ENCODE data around the gene CDHR1. TPM values are rescaled to one million over a fixed set of nuclear protein-coding genes. Genes with fewer than 3 reads are reported as not detected.
A peak's percentile ranks its signal among the peaks of the same experiment; 100 is the strongest.

Gene CDHR1
- total and polyA plus RNA-seq, 2 of the 8 experiments (the other 6 are each of a cell fraction or from before 2014, with no cell fraction given), result 3.9 to 10.5 TPM

DNA sequence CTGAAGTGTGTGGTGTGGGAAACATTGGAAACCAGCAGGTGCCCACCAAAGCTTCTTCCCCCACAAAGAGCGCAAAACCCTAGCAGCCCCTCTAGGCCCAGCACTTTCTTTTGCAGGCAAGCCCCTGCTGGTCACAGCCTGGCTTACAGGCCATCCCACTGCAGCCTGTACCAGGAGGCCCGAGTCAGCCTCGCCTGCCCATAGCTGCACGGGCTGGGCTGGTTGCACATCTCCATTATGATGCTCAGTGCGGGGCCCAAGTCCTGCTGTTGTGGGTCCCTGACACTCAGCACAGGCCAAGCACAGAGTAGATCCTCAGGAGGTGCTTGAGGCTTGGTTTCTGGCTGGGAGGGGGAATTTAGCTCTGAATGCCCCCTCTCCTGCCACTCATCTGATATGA, 8.0 kb downstream of the CDHR1 start (continued):
- TF ChIP-seq RAD21 (IDR thresholded peaks at IDR 0.05 in 1 of 2, conservative IDR thresholded peaks at IDR 0.05 in 1 of 2; ENCODE audit: low read depth in 2 of 2, low read length in 2 of 2), result peak in 1 of 2 experiments; percentile 4; a peak in 1 of 4 replicates
- no peak for TF ChIP-seq RBBP5 (IDR thresholded peaks at IDR 0.05; ENCODE audit: borderline replicate concordance, low read depth, low read length)
- TF ChIP-seq RNF2 (IDR thresholded peaks at IDR 0.05; ENCODE audit: borderline replicate concordance, low read depth, low read length, missing control alignments, poor library complexity, severe bottlenecking), result no peak
- no peak for TF ChIP-seq NANOG (IDR thresholded peaks at IDR 0.05; ENCODE audit: insufficient read depth, low read depth, low read length, poor library complexity, severe bottlenecking)
- TF ChIP-seq CHD1 (IDR thresholded peaks at IDR 0.05; ENCODE audit: low read depth, low read length), result no peak
- no peak for TF ChIP-seq BACH1 (IDR thresholded peaks at IDR 0.05; ENCODE audit: low read length)
- TF ChIP-seq KDM4A (IDR thresholded peaks at IDR 0.05; ENCODE audit: low read depth, low read length, severe bottlenecking), result no peak

Data from H1 (cell line).